ENCODE results near the gene MGAM2.

Gene MGAM2

GRCh38 chr7:142161921-142162320 is 50.4 kb downstream of the MGAM2 start:
- no peak overlapping the region for H3K4me3 ChIP-seq (ENCODE audit: control insufficient read depth, low read depth, low read length)
- TF ChIP-seq CTCF (conservative IDR thresholded peaks at IDR 0.05; ENCODE audit: control insufficient read depth, insufficient read depth, low read depth, low read length): no peak
- DNase-seq (ENCODE audit: low read depth): no peak

- H3K4me3 ChIP-seq (ENCODE audit: control insufficient read depth, low read depth, low read length): no peak overlapping the region
- no peak for DNase-seq (ENCODE audit: low read depth)
- TF ChIP-seq CTCF (conservative IDR thresholded peaks at IDR 0.05; ENCODE audit: control insufficient read depth, insufficient read depth, low read depth, low read length): no peak
These were observed 57.2 kb downstream of the MGAM2 start for GRCh38 chr7:142168746-142169145.

GRCh38 chr7:142172932-142173331 is 61.4 kb downstream of the MGAM2 start:
- no peak for DNase-seq (ENCODE audit: low read depth)
- no peak overlapping the region for H3K4me3 ChIP-seq (ENCODE audit: control insufficient read depth, low read depth, low read length)
- TF ChIP-seq CTCF (conservative IDR thresholded peaks at IDR 0.05; ENCODE audit: control insufficient read depth, insufficient read depth, low read depth, low read length): no peak

- DNase-seq (ENCODE audit: low read depth): no peak
- no peak overlapping the region for H3K4me3 ChIP-seq (ENCODE audit: control insufficient read depth, low read depth, low read length)
- TF ChIP-seq CTCF (conservative IDR thresholded peaks at IDR 0.05; ENCODE audit: control insufficient read depth, insufficient read depth, low read depth, low read length): no peak
These were observed 62.9 kb downstream of the MGAM2 start for GRCh38 chr7:142174441-142174840.

- no peak overlapping the region for H3K4me3 ChIP-seq (ENCODE audit: control insufficient read depth, low read depth, low read length)
- TF ChIP-seq CTCF (conservative IDR thresholded peaks at IDR 0.05; ENCODE audit: control insufficient read depth, insufficient read depth, low read depth, low read length): no peak
- no peak for DNase-seq (ENCODE audit: low read depth)
These were observed 64.1 kb downstream of the MGAM2 start for GRCh38 chr7:142175594-142175993.

- no peak overlapping the region for H3K4me3 ChIP-seq (ENCODE audit: control insufficient read depth, low read depth, low read length)
- no peak for TF ChIP-seq CTCF (conservative IDR thresholded peaks at IDR 0.05; ENCODE audit: control insufficient read depth, insufficient read depth, low read depth, low read length)
- peak; percentile 7 for DNase-seq (ENCODE audit: low read depth)
These were observed 65.4 kb downstream of the MGAM2 start for GRCh38 chr7:142176901-142177300.

GRCh38 chr7:142177869-142178268 is 66.4 kb downstream of the MGAM2 start:
- no peak for TF ChIP-seq CTCF (conservative IDR thresholded peaks at IDR 0.05; ENCODE audit: control insufficient read depth, insufficient read depth, low read depth, low read length)
- no peak for DNase-seq (ENCODE audit: low read depth)
- H3K4me3 ChIP-seq (ENCODE audit: control insufficient read depth, low read depth, low read length): no peak overlapping the region
